ENCODE results near the gene HOXC4.

HOXC4 gene
- 0 to 0.13 (median 0.02) reads per million in 18 experiments for total RNA-seq

- DNase-seq = no peak
Measured at GRCh38 chr12:54053751-54054741, at the start of gene HOXC4. TSS of gene HOXC4 (plus strand) at chr12:54053835. CDS start at chr12:54053923, 88 bp downstream.

- no peak for DNase-seq
Measured at GRCh38 chr12:54004063-54004840, 49.4 kb upstream of the HOXC4 start.

GRCh38 chr12:54004841-54005530 is 48.6 kb upstream of the HOXC4 start:
- DNase-seq = no peak

GRCh38 chr12:54005531-54005852 is 48.1 kb upstream of the HOXC4 start:
- DNase-seq = no peak

GRCh38 chr12:54005853-54006558 is 47.6 kb upstream of the HOXC4 start:
- peak; percentile 81 to 82 for DNase-seq

GRCh38 chr12:54006559-54007220 is 46.9 kb upstream of the HOXC4 start:
- no peak for DNase-seq

- DNase-seq = no peak
Measured at GRCh38 chr12:54007538-54008259, 45.9 kb upstream of the HOXC4 start.

- DNase-seq = no peak
Measured at GRCh38 chr12:54008260-54008552, 45.4 kb upstream of the HOXC4 start.

GRCh38 chr12:54009171-54010052 is 44.2 kb upstream of the HOXC4 start:
- DNase-seq = peak; percentile 9 to 40

GRCh38 chr12:54010053-54010971 is 43.3 kb upstream of the HOXC4 start:
- DNase-seq = no peak

- no peak for DNase-seq
Measured at GRCh38 chr12:54010972-54011664, 42.5 kb upstream of the HOXC4 start.

- DNase-seq = no peak
Measured at GRCh38 chr12:54011665-54012532, 41.7 kb upstream of the HOXC4 start.

- no peak for DNase-seq
Measured at GRCh38 chr12:54012631-54013409, 40.8 kb upstream of the HOXC4 start.

- DNase-seq = no peak
Measured at GRCh38 chr12:54014377-54015017, 39.1 kb upstream of the HOXC4 start.

GRCh38 chr12:54015018-54015931 is 38.4 kb upstream of the HOXC4 start:
- DNase-seq = no peak
